ENCODE data around the gene PTTG2.
"Not testable (repeated sequence)": the region's sequence is repeated elsewhere in the genome, so short reads cannot be mapped to it uniquely, and the experiment has no call there.

Gene PTTG2

GRCh38 chr4:37966044-37966443 is 5.8 kb downstream of the PTTG2 start:
- TF ChIP-seq JUND (IDR thresholded peaks at IDR 0.05; ENCODE audit: low read depth) = no peak
- in situ Hi-C loops (cut with HindIII; ENCODE audit: low pct_unique_long_range_greater_than_20kb, low sequenced_read_pairs) = no loop called here
- no peak for DNase-seq (ENCODE audit: low read depth in 1 of 2, low spot score in 1 of 2)

DNA sequence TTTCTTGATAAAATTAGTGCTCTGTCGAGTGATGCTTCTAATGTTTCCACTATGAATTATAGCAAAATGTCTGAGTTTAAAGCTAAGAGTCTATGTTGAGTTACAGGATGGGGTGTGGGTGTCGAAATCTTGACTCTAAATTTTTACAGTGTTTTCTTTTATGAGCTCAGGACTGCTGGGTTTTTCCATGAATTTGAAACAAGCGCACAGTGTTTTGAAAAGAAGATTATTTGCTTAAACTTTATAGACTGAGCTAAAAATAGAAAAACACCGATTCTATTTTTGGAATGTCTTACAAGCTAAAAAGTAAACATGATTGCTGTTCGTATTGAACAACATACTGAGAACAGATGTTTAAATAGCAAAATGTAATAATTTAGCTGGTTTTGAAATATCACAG is 7.5 kb downstream of the PTTG2 start:
- DNase-seq (ENCODE audit: low read depth in 1 of 2, low spot score in 1 of 2) = no peak
- no peak for TF ChIP-seq JUND (IDR thresholded peaks at IDR 0.05; ENCODE audit: low read depth)
- in situ Hi-C loops (cut with HindIII; ENCODE audit: low pct_unique_long_range_greater_than_20kb, low sequenced_read_pairs) = no loop called here

DNA sequence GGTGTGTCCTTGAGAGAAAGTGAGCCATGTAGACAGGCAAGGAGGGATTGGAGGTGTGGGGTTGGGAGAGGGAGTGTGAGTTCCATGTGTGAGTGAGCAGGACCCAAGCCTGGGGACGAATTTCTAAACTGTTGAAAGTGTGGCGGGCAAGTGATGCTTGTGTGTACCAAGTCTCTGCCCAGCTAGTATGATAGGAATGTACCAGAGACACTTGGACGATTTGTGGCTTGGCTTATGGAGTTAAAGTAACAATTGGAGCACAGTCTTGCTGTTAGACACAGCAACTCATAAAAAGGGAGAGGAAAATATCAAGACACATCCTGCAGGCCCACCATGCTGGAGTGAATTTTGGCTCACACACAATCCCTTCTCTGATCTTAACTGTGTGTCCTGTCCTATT is 8.5 kb downstream of the PTTG2 start:
- DNase-seq (ENCODE audit: low read depth in 1 of 2, low spot score in 1 of 2) = no peak
- in situ Hi-C loops (cut with HindIII; ENCODE audit: low pct_unique_long_range_greater_than_20kb, low sequenced_read_pairs) = no loop called here
- TF ChIP-seq JUND (IDR thresholded peaks at IDR 0.05; ENCODE audit: low read depth) = no peak

- TF ChIP-seq JUND (IDR thresholded peaks at IDR 0.05; ENCODE audit: low read depth) = no peak
- peak; percentile 13 to 80 for DNase-seq (ENCODE audit: low read depth in 1 of 2, low spot score in 1 of 2)
- in situ Hi-C loops (cut with HindIII; ENCODE audit: low pct_unique_long_range_greater_than_20kb, low sequenced_read_pairs) = no loop called here
Observed at GRCh38 chr4:37970702-37971101, 10.5 kb downstream of the PTTG2 start.

- no peak for TF ChIP-seq JUND (IDR thresholded peaks at IDR 0.05; ENCODE audit: low read depth)
- in situ Hi-C loops (cut with HindIII; ENCODE audit: low pct_unique_long_range_greater_than_20kb, low sequenced_read_pairs) = no loop called here
- no peak for DNase-seq (ENCODE audit: low read depth in 1 of 2, low spot score in 1 of 2)
Observed at GRCh38 chr4:37971202-37971601, 11.0 kb downstream of the PTTG2 start.

DNA sequence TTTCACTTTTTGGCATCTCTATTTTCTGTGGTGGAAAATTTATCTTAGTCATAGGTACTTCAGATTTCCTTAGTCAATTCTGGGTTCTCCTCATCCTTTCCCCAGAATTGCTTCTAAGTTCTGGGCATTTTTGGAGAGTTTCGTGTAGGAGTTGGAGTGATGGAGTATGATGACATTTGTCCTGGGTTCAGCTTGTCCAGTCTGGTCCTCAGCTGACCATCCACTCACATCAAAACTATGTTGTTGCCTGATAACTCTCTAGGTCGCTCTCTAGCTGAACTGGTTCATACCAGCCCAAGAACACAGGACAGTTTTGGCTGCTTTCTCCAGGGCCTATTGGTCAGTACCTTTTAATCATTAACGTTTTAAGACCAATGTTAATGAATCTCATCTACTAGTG is 13.2 kb downstream of the PTTG2 start:
- in situ Hi-C loops (cut with HindIII; ENCODE audit: low pct_unique_long_range_greater_than_20kb, low sequenced_read_pairs) = no loop called here
- TF ChIP-seq JUND (IDR thresholded peaks at IDR 0.05; ENCODE audit: low read depth) = no peak
- DNase-seq (ENCODE audit: low read depth in 1 of 2, low spot score in 1 of 2) = no peak

DNA sequence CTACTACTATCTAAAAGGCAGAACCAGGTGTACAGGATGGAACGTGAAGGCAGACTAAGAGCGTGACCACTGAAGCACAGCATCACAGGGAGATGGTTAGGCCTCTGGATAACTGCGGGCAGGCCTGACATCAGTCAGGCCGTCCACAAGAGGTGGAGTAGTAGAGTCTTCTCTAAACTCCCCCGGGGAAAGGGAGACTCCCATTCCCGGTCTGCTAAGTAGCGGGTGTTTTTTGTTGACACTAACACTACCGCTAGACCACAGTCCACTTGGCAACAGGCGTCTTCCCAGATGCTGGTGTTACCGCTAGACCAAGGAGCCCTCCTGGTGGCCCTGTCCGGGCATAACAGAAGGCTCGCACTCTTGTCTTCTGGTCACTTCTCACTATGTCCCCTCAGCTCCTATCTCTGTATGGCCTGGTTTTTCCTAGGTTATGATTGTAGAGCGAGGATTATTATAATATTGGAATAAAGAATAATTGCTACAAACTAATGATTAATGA is 15.2 kb downstream of the PTTG2 start:
- DNase-seq (ENCODE audit: low read depth in 1 of 2, low spot score in 1 of 2); in situ Hi-C loops (cut with HindIII; ENCODE audit: low pct_unique_long_range_greater_than_20kb, low sequenced_read_pairs): not testable (repeated sequence)

GRCh38 chr4:37976507-37976906 is 16.3 kb downstream of the PTTG2 start:
- DNase-seq (ENCODE audit: low read depth in 1 of 2, low spot score in 1 of 2) = no peak
- TF ChIP-seq JUND (IDR thresholded peaks at IDR 0.05; ENCODE audit: low read depth) = no peak
- in situ Hi-C loops (cut with HindIII; ENCODE audit: low pct_unique_long_range_greater_than_20kb, low sequenced_read_pairs) = no loop called here

GRCh38 chr4:37976991-37977470 is 16.8 kb downstream of the PTTG2 start:
- DNase-seq (ENCODE audit: low read depth in 1 of 2, low spot score in 1 of 2) = peak; percentile 10 to 52
- in situ Hi-C loops (cut with HindIII; ENCODE audit: low pct_unique_long_range_greater_than_20kb, low sequenced_read_pairs) = no loop called here
- no peak for TF ChIP-seq JUND (IDR thresholded peaks at IDR 0.05; ENCODE audit: low read depth)

- DNase-seq (ENCODE audit: low read depth in 1 of 2, low spot score in 1 of 2) = peak; percentile 33 to 54
- no peak for TF ChIP-seq JUND (IDR thresholded peaks at IDR 0.05; ENCODE audit: low read depth)
- in situ Hi-C loops (cut with HindIII; ENCODE audit: low pct_unique_long_range_greater_than_20kb, low sequenced_read_pairs) = no loop called here
Observed at GRCh38 chr4:37977471-37978247, 17.5 kb downstream of the PTTG2 start.

GRCh38 chr4:37978248-37978924 is 18.2 kb downstream of the PTTG2 start:
- TF ChIP-seq JUND (IDR thresholded peaks at IDR 0.05; ENCODE audit: low read depth) = no peak
- no peak for DNase-seq (ENCODE audit: low read depth in 1 of 2, low spot score in 1 of 2)
- in situ Hi-C loops (cut with HindIII; ENCODE audit: low pct_unique_long_range_greater_than_20kb, low sequenced_read_pairs) = no loop called here

- in situ Hi-C loops (cut with HindIII; ENCODE audit: low pct_unique_long_range_greater_than_20kb, low sequenced_read_pairs) = no loop called here
- no peak for DNase-seq (ENCODE audit: low read depth in 1 of 2, low spot score in 1 of 2)
- no peak for TF ChIP-seq JUND (IDR thresholded peaks at IDR 0.05; ENCODE audit: low read depth)
Observed at GRCh38 chr4:37980246-37980645, 20.0 kb downstream of the PTTG2 start.

DNA sequence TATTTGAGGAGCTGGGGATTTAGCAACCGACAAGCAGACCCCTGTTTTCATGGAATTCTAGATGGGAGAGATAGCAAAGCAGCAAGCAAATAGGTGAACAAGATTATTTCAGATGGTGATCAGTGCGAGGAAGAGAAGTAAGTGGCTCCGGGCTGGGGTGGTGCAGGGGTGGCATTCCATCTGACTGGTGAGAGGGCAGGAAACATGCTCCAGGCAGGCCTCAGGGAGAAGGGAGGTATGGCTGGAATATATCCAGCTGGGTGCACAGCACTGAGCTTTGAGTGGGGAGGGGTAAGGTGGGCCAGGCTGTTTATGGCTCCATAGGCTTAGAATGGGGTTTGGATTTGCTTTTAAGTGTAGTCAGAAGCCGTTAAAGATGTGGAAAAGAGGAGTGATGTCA is 21.2 kb downstream of the PTTG2 start:
- DNase-seq (ENCODE audit: low read depth in 1 of 2, low spot score in 1 of 2) = no peak
- no peak for TF ChIP-seq JUND (IDR thresholded peaks at IDR 0.05; ENCODE audit: low read depth)
- in situ Hi-C loops (cut with HindIII; ENCODE audit: low pct_unique_long_range_greater_than_20kb, low sequenced_read_pairs) = no loop called here
